Uterus (tissue), 2 donors: ENCODE data around the gene SEPTIN5.

Source experiments
- CTCF ChIP-seq, 4 experiments: fragments of 200-600 bp in 2 of 4; fragments of 450-650 bp in 2 of 4; sonication (generic) in 2 of 4; IDR thresholded peaks; one replicate each; pipeline ENCODE4 v1.5.1; 2016 to 2019; ENCODE audit warnings: antibody characterized with exemption in 4 of 4, mild to moderate bottlenecking in 2 of 4, moderate library complexity in 1 of 4
- POLR2A ChIP-seq, 2 donors: fragments of 450-650 bp; IDR thresholded peaks; one replicate each; pipeline ENCODE4 v1.6.1; 2016; ENCODE audit warnings: antibody characterized with exemption in 2 of 2, mild to moderate bottlenecking in 1 of 2, moderate library complexity in 1 of 2

- TF ChIP-seq CTCF (IDR thresholded peaks at IDR 0.05): no peak
- TF ChIP-seq POLR2A (IDR thresholded peaks at IDR 0.05): no peak
Measured at GRCh38 chr22:19708321-19709011, 5.8 kb upstream of the SEPTIN5 start.
